Activated B cell treated with CpG ODN at 0.5 μM for 24 hours (primary cell): ENCODE data around the gene CDKAL1. TPM values are rescaled to one million over a fixed set of nuclear protein-coding genes. Genes with fewer than 3 reads are reported as not detected.
"Not testable (repeated sequence)": the region's sequence is repeated elsewhere in the genome, so short reads cannot be mapped to it uniquely, and the experiment has no call there.

Experiments
- ATAC-seq: fragments of 200-7000 bp; cut with Tn5 transposase; one replicate; pipeline ENCODE4 v1.10.0; 2021; ENCODE audit warnings: low read depth, mild to moderate bottlenecking, moderate library complexity
- CTCF ChIA-PET: fragments of 350-600 bp; sonication (Branson Sonifier 250); formaldehyde crosslinking; loops from one replicate; lab custom pipeline; 2021; ENCODE audit warnings: antibody characterized with exemption; lab: Charles Lee
- POLR2A ChIA-PET: fragments of 350-600 bp; sonication (Branson Sonifier 250); formaldehyde crosslinking; loops from one replicate; lab custom pipeline; 2021; ENCODE audit warnings: antibody characterized with exemption; lab: Charles Lee
- DNase-seq: peaks from one replicate; pipeline ENCODE4 v3.0.0; 2022
- H3K27ac Mint-ChIP-seq: one replicate; pipeline ENCODE4 v1.8.0; 2020; ENCODE audit warnings: mixed read lengths
- H3K27me3 Mint-ChIP-seq: one replicate; pipeline ENCODE4 v1.8.0; 2021; ENCODE audit warnings: mixed read lengths
- H3K36me3 Mint-ChIP-seq: one replicate; pipeline ENCODE4 v1.8.0; 2021; ENCODE audit warnings: low read depth, mixed read lengths
- H3K4me1 Mint-ChIP-seq: one replicate; pipeline ENCODE4 v1.8.0; 2021; ENCODE audit warnings: mixed read lengths
- H3K4me3 Mint-ChIP-seq: one replicate; pipeline ENCODE4 v1.8.0; 2020; ENCODE audit warnings: mild to moderate bottlenecking, mixed read lengths
- H3K9me3 Mint-ChIP-seq: one replicate; pipeline ENCODE4 v1.8.0; 2020; ENCODE audit warnings: mixed read lengths
- intact Hi-C: fragments of 100-400 bp; cut with micrococcal nuclease; formaldehyde crosslinking; loops from one replicate; pipeline ENCODE4 v1.15.1; 2024
- total RNA-seq: library from RNA; stranded (reverse); gene quantifications from 2 replicates; pipeline ENCODE4 v1.2.3, GENCODE V29; 2022
- TF ChIP-seq, protein P1 (sequence below): fragments of 200-600 bp; IDR thresholded peaks from one replicate; pipeline ENCODE4 v1.8.0; 2022; ENCODE audit warnings: antibody characterized with exemption, mild to moderate bottlenecking

The CDKAL1 gene
- total RNA-seq, 1 donor from 2014 or later: 31.9 TPM

DNA sequence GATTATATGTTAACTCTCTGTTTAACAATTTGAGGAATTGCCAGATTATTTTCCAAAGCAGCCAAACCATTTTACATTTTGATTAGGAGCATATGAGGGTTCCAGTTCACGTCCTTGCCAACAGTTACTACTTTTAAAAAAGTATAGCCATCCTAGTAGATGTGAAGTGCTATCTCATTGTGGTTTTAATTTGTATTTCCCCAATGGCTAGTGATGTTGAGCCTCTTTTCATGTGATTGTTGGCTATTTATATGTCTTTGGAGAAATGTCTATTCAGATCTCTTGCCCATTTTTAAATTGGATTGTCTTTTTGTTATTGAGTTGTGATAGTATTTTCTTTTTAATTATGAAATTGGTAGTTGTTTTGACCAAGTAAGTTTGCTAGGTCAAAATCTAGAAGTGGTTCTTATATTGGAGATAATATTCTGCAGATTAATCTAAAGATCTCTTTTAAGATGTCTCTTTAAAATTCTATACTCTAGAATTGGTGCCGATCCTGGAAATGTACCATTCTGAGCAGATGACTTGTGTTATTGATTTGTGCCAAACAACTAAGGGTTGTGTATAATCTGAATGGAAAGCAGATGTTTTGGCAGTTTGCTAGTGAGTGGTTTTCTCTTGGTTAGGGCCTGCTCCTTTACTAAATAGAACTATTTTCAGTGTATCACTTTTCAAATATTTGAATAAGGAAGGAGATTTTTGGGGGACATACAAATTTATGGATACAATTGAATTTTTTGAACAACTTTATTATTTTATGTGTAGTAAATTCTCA, 99.5 kb downstream of the CDKAL1 start:
- H3K27me3 Mint-ChIP-seq: no peaks in the 10 kb centered on the region
- peaks cover 13% of the 10 kb centered on the region for H3K4me1 Mint-ChIP-seq
- peaks cover 1% of the 10 kb centered on the region for H3K9me3 Mint-ChIP-seq
- peaks cover 42% of the 10 kb centered on the region for H3K36me3 Mint-ChIP-seq
- H3K27ac Mint-ChIP-seq: no peak overlapping the region
- ChIA-PET POLR2A (no interaction called here), CTCF (no interaction called here)
- TF ChIP-seq, protein P1, sequence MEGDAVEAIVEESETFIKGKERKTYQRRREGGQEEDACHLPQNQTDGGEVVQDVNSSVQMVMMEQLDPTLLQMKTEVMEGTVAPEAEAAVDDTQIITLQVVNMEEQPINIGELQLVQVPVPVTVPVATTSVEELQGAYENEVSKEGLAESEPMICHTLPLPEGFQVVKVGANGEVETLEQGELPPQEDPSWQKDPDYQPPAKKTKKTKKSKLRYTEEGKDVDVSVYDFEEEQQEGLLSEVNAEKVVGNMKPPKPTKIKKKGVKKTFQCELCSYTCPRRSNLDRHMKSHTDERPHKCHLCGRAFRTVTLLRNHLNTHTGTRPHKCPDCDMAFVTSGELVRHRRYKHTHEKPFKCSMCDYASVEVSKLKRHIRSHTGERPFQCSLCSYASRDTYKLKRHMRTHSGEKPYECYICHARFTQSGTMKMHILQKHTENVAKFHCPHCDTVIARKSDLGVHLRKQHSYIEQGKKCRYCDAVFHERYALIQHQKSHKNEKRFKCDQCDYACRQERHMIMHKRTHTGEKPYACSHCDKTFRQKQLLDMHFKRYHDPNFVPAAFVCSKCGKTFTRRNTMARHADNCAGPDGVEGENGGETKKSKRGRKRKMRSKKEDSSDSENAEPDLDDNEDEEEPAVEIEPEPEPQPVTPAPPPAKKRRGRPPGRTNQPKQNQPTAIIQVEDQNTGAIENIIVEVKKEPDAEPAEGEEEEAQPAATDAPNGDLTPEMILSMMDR: no peak
- DNase-seq: no peak
- no peak for ATAC-seq
- intact Hi-C loops: no loop called here
- no peak overlapping the region for H3K4me3 Mint-ChIP-seq

DNA sequence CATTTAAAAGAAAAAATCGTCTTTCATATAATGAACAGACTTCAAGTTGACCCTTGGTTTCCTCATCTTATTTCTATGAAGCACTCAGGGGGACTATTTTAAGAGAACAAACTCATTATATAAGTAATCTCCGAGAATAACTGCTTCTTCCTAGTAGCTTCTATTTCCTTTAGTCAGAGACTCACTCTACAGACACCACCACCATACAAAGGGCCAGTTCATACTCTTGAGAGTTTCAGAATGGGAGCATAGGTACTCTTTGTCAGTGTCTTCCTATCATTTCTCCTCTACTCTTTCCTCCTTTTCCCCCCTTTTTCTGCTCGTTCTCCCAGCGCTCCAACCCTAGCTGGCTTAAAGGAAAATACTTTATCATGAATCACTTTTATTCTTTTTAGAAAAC, 104.9 kb downstream of the CDKAL1 start:
- TF ChIP-seq, protein P1: no peak
- Mint-ChIP-seq H3K27ac (no peak overlapping the region), H3K4me1 (no peaks in the 10 kb centered on the region), H3K9me3 (peaks cover 1% of the 10 kb centered on the region), H3K36me3 (peaks cover 41% of the 10 kb centered on the region), H3K4me3 (no peak overlapping the region), H3K27me3 (no peaks in the 10 kb centered on the region)
- POLR2A ChIA-PET: no interaction called here
- CTCF ChIA-PET: no interaction called here
- no peak for ATAC-seq
- no peak for DNase-seq
- intact Hi-C loops: no loop called here

DNA sequence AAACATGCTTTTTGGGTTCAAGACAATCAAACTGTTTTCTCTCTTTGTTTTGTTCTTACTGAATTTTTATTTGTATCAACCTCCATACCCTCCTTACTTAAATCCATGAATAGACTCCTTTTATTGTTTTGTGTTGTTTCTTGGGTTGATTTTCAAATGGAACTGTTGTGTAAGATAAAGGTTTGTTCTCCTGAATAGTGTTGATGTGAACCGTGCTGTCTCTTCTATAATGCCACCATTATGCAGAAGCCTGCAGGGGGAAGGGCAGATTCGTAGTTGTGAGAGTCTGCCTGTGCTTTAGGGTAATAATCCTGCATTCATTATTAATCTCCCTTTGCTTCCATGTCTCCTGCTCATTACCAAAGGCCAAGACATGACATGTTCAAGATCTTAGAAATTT, 105.9 kb downstream of the CDKAL1 start:
- Mint-ChIP-seq H3K4me1 (no peaks in the 10 kb centered on the region), H3K9me3 (peaks cover 1% of the 10 kb centered on the region), H3K27ac (no peak overlapping the region), H3K27me3 (no peaks in the 10 kb centered on the region), H3K36me3 (peaks cover 39% of the 10 kb centered on the region), H3K4me3 (no peak overlapping the region)
- ATAC-seq: no peak
- intact Hi-C loops: no loop called here
- POLR2A ChIA-PET: no interaction called here
- DNase-seq: no peak
- TF ChIP-seq, protein P1: no peak
- CTCF ChIA-PET: no interaction called here

DNA sequence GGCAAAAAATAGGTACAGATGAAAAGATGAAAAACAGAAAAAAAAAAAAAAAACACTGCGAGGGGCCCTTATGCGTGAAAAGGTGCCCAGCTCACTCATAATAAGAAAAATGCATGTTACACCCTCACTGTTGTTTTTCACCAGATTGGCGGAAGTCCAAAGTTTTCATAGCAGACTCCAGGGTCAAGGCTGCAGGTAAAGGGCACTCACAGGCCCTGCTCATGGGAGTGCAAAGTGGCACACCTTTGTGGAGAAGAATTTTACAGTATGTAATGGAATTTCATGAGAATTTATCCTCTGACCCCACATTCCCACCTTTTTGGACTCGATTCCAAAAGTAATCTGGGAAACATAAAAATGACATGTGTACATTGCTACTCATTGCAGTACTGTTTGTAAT, 108.2 kb downstream of the CDKAL1 start:
- intact Hi-C loops: no loop called here
- POLR2A ChIA-PET: no interaction called here
- Mint-ChIP-seq H3K9me3 (peaks cover 1% of the 10 kb centered on the region), H3K36me3 (peaks cover 33% of the 10 kb centered on the region), H3K27ac (no peak overlapping the region), H3K27me3 (no peaks in the 10 kb centered on the region), H3K4me1 (no peaks in the 10 kb centered on the region), H3K4me3 (no peak overlapping the region)
- CTCF ChIA-PET: no interaction called here
- TF ChIP-seq, protein P1: no peak
- no peak for ATAC-seq
- no peak for DNase-seq

DNA sequence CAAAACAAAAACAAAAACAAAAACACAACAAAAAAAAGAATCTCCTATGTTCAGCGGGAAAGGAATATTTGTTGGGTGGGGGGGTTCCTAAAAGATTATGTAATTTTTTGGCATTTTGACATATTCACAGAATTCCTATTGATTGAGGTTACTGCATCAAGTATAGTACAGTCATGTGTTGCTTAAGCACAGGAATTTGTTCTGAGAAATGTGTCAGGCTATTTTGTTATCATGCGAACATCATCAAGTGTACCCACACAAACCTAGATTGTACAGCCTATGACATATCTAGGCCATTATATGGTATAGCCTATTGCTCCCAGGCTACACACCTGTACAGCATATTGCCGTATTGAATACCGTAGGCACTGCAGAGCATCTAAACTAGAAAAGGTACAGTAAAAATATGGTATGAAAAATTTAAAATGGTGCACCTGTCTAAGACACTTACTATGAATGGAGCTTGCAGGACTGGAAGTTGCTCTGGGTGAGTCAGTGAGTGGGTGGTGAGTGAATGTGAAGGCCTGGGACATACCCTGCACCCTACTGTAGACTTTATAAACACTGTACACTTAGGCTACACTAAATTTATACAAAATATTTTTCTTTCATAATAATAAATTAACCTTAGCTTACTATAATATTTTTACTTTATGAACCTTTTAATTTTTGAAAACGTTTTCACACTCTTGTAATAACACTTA, 110.6 kb downstream of the CDKAL1 start:
- no peak for DNase-seq
- no peak for ATAC-seq
- Mint-ChIP-seq H3K27me3 (no peaks in the 10 kb centered on the region), H3K4me1 (no peaks in the 10 kb centered on the region), H3K9me3 (peaks cover 2% of the 10 kb centered on the region), H3K27ac (no peak overlapping the region), H3K36me3 (peaks cover 43% of the 10 kb centered on the region), H3K4me3 (no peak overlapping the region)
- intact Hi-C loops: no loop called here
- POLR2A ChIA-PET: no interaction called here
- TF ChIP-seq, protein P1: no peak
- CTCF ChIA-PET: no interaction called here

DNA sequence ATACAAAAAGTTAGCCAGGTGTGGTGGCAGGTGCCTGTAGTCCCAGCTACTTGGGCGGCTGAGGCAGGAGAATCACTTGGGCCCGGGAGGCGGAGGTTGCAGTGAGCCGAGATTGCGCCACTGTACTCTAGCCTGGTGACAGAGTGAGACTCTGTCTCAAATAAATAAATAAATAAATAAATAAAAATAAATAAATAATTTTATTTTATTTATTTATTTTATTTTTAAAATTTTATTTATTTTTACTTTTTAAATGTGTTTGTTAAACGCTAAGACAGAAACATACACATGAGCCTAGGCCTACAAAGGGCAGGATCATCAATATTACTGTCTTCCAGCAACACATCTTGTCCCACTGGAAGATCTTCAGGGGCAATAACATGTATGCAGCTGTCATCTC, 111.3 kb downstream of the CDKAL1 start:
- H3K4me1 Mint-ChIP-seq, DNase-seq, H3K4me3 Mint-ChIP-seq, CTCF ChIA-PET, H3K27ac Mint-ChIP-seq, H3K27me3 Mint-ChIP-seq, H3K9me3 Mint-ChIP-seq, ATAC-seq, intact Hi-C loops, POLR2A ChIA-PET: not testable (repeated sequence)
- peaks cover 43% of the 10 kb centered on the region for H3K36me3 Mint-ChIP-seq
